ENCODE results near the gene C16orf96. TPM values are rescaled to one million over a fixed set of nuclear protein-coding genes. Genes with fewer than 3 reads are reported as not detected.

The C16orf96 gene
- total RNA-seq: under 1 TPM; 0.16 to 0.32 TPM

- H3K36me3 Mint-ChIP-seq (ENCODE audit: low read depth): no peaks in the 10 kb centered on the region
- TF ChIP-seq CTCF (IDR thresholded peaks at IDR 0.05): no peak
- H3K9me3 Mint-ChIP-seq: no peaks in the 10 kb centered on the region
- POLR2A ChIA-PET: no interaction called here
- H3K27me3 Mint-ChIP-seq: no peaks in the 10 kb centered on the region
- intact Hi-C loops (cut with micrococcal nuclease): no loop called here
- DNase-seq (no peak), ATAC-seq (no peak)
- H3K4me3 Mint-ChIP-seq: no peak within 1 kb of the TSS
- H3K4me1 Mint-ChIP-seq (ENCODE audit: low read depth): no peaks in the 10 kb centered on the region
- no peak within 1 kb of the TSS for H3K27ac Mint-ChIP-seq
- CTCF ChIA-PET: interaction anchor here (1.0 kb wide), 1 partner anchor 13 kb away, joined by 4 read pairs; no protein-coding TSS in a partner anchor
Measured at GRCh38 chr16:4556112-4556511, at the start of gene C16orf96. Gene C16orf96 (plus strand): TSS chr16:4556340. CDS start chr16:4556490, 150 bp downstream.

GRCh38 chr16:4506450-4506849 is 49.7 kb upstream of the C16orf96 start:
- ATAC-seq (peak; percentile 75), DNase-seq (peak; percentile 74)
- Mint-ChIP-seq H3K9me3 (no peaks in the 10 kb centered on the region), H3K27ac (peak overlapping the region; percentile 88), H3K27me3 (no peaks in the 10 kb centered on the region), H3K4me3 (no peak overlapping the region), H3K4me1 (ENCODE audit: low read depth) (peaks cover 48% of the 10 kb centered on the region), H3K36me3 (ENCODE audit: low read depth) (peaks cover 30% of the 10 kb centered on the region)
- intact Hi-C loops (cut with micrococcal nuclease): loop anchor here (2.0 kb wide), 1 partner anchor 42 kb away; no protein-coding TSS in a partner anchor
- POLR2A ChIA-PET: interaction anchor here (0.9 to 4.8 kb wide), 12 partner anchors 8 to 118 kb away, joined by 3 to 18 read pairs (median 4); partner anchors contain the start of genes HMOX2 and MGRN1
- CTCF ChIA-PET: interaction anchor here (0.7 to 8.8 kb wide), 30 partner anchors 8 to 301 kb away, joined by 3 to 174 read pairs (median 6); partner anchors contain the start of genes CDIP1, HMOX2, MGRN1 and NMRAL1
- peak; percentile 97 for TF ChIP-seq CTCF (IDR thresholded peaks at IDR 0.05)

- Mint-ChIP-seq H3K4me1 (ENCODE audit: low read depth) (peaks cover 45% of the 10 kb centered on the region), H3K27me3 (no peaks in the 10 kb centered on the region), H3K4me3 (no peak overlapping the region), H3K27ac (peak overlapping the region; percentile 88), H3K36me3 (ENCODE audit: low read depth) (peaks cover 38% of the 10 kb centered on the region), H3K9me3 (no peaks in the 10 kb centered on the region)
- TF ChIP-seq CTCF (IDR thresholded peaks at IDR 0.05): no peak
- intact Hi-C loops (cut with micrococcal nuclease): loop anchor here (2.0 kb wide), 1 partner anchor 41 kb away; no protein-coding TSS in a partner anchor
- POLR2A ChIA-PET: interaction anchor here (0.6 to 4.8 kb wide), 8 partner anchors 14 to 122 kb away, joined by 3 to 18 read pairs (median 4); no protein-coding TSS in a partner anchor
- CTCF ChIA-PET: interaction anchor here (0.6 to 8.8 kb wide), 24 partner anchors 9 to 665 kb away, joined by 3 to 174 read pairs (median 4); partner anchors contain the start of genes CDIP1 and HMOX2
- DNase-seq: no peak
- ATAC-seq: no peak
Measured at GRCh38 chr16:4507588-4508345, 48.4 kb upstream of the C16orf96 start.

GRCh38 chr16:4508806-4509205 is 47.3 kb upstream of the C16orf96 start:
- Mint-ChIP-seq H3K4me1 (ENCODE audit: low read depth) (peaks cover 43% of the 10 kb centered on the region), H3K27ac (no peak overlapping the region), H3K4me3 (no peak overlapping the region), H3K36me3 (ENCODE audit: low read depth) (peaks cover 40% of the 10 kb centered on the region), H3K9me3 (no peaks in the 10 kb centered on the region), H3K27me3 (no peaks in the 10 kb centered on the region)
- ChIA-PET CTCF (interaction anchor here (1.2 to 8.8 kb wide), 6 partner anchors 10 to 115 kb away, joined by 3 to 174 read pairs (median 4); partner anchors contain the start of genes CDIP1 and MGRN1), POLR2A (interaction anchor here (4.8 kb wide), 1 partner anchor 30 kb away, joined by 18 read pairs; no protein-coding TSS in a partner anchor)
- no peak for ATAC-seq
- DNase-seq: no peak
- TF ChIP-seq CTCF (IDR thresholded peaks at IDR 0.05): no peak
- intact Hi-C loops (cut with micrococcal nuclease): no loop called here
